Measurements from ENCODE around the gene SLC39A11.
"Not testable (repeated sequence)": the region's sequence is repeated elsewhere in the genome, so short reads cannot be mapped to it uniquely, and the experiment has no call there.

Gene SLC39A11

DNA sequence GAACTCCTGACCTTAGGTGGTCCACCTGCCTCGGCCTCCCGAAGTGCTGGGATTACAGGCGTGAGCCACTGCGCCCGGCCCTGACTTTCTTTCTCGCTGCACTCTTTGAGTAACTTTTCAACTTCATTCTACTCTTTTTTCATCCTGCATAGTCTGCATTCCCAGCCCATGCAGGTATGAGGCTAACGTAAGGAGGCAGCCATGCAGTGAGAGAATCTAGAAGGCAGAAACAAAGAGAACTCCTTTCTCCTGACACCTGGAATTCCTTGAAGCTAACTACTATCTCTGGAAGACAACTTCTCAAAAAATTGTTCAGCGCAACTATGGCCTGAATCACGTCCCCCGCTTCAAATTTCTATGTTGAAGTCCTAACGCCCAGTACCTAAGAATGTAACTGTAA lies 152.0 kb downstream of the SLC39A11 start:
- no peak for DNase-seq

- no peak for DNase-seq
Measured at GRCh38 chr17:72938482-72938881, 154.0 kb downstream of the SLC39A11 start.

- DNase-seq = no peak
Measured at GRCh38 chr17:72937707-72938106, 154.8 kb downstream of the SLC39A11 start.

- not testable (repeated sequence) for DNase-seq
Measured at GRCh38 chr17:72937254-72937653, 155.2 kb downstream of the SLC39A11 start.

DNA sequence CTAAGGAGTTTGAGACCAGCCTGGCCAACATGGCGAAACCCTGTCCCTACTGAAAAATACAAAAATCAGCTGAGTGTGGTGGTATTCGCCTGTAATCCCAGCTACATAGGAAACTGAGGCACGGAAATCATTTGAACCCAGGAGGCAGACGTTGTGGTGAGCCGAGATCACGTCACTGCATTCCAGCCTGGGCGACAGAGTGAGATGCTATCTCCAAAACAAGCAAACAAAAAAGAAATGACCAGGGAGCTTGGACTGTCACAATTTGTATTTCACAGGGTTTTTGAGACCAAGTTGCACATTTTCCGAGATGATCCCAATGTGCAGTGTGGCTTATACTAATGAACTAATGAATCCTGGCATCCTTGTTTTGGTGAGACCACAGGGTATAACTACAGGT lies 156.5 kb downstream of the SLC39A11 start:
- DNase-seq = no peak

DNA sequence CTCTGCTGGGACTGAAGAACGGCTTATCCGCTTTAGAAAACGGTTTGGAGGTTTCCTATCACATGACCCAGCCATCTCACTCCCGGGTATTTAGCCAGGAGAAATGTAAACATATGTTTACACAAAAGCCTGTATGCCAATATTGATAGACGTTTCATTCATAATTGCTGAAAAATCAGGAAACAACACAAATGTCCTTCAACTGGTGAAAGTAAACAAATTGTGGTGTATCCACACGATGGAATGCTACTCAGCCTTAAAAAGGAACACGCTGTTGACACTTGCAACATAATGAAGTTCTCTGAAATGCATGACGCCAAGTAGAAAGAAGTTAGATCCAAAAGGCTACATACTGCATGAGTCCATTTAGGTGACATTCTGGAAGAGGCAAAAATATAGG lies 157.6 kb downstream of the SLC39A11 start:
- no peak for DNase-seq

DNA sequence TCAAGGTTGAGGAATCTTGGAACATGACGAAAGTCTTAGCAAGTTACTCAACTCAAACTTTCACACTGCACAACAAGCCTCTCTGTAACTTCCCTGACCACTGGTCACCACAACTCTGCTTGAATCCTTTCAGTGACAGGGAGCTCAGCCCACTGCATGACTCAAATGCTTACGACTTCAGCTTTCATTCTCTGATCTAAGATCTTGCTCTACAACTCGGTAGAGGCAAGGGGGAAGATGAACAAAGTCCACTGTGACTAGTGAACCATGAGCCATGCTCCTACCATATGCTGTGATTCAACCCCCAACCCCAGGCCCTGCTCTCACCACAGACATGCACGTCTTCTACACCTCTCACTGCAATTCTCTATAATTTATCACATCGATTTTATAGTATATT lies 160.9 kb downstream of the SLC39A11 start:
- DNase-seq = no peak

GRCh38 chr17:72931163-72931562 lies 161.3 kb downstream of the SLC39A11 start:
- DNase-seq = peak; percentile 26

DNA sequence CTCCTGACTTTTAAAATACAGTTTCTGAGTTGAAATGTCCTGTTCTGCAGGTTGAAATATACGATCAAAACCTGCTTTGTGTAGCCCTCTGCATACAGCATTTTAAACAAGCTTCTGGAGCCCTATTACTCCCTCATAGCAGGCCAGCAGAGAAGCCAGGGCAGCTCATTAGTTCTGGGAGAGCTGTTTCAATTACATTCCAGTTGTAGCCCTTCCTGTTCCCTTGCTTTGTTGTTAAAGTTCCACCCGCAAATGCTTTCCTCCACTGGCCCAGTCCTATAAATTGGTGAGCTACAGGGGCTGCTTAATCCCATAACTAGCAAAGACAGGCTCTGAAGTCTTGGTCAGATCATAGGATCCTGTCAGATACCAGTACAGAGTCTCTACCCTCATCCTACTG lies 162.5 kb downstream of the SLC39A11 start:
- DNase-seq = no peak

GRCh38 chr17:72928454-72929136 lies 163.9 kb downstream of the SLC39A11 start:
- DNase-seq = no peak

GRCh38 chr17:72927760-72928159 lies 164.7 kb downstream of the SLC39A11 start:
- no peak for DNase-seq

GRCh38 chr17:72927146-72927545 lies 165.3 kb downstream of the SLC39A11 start:
- no peak for DNase-seq

DNA sequence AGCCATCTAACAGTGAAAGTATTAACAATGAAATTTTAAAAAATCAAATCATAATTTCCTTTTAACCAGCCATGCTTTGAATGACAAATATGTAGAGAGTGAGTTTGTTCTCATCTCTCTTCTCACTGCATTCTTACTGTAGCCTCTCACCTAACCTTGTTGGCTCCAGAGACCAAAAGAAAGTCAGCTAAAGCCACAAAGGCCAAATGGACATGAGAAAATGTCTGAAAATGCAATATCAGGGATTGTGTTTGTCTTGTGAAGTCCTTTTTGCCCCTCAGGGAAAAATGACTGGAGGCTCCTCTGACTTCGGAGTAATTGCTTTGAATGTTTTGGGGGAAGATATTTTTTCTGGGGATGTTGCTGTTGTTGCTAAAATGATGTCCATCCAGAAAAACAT lies 166.3 kb downstream of the SLC39A11 start:
- no peak for DNase-seq

DNA sequence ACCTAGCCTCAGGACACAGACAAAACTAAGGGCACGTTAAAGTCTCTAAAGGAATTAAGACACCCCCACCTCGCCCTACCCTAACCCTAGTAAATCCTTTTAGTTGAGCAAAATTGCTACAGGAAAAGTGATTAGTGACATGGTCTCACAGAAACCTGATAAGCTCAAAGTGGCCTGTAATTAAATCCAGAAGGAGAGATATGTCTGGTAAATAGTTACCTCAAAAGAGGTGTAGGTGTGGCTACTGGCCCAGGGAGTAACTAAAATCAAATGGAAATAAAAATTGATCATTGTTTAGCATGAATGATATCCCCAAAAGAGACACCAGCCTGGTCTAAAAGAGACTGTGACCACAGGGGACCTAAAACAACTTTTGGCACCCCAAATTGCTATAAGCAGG lies 168.3 kb downstream of the SLC39A11 start:
- DNase-seq = no peak

DNA sequence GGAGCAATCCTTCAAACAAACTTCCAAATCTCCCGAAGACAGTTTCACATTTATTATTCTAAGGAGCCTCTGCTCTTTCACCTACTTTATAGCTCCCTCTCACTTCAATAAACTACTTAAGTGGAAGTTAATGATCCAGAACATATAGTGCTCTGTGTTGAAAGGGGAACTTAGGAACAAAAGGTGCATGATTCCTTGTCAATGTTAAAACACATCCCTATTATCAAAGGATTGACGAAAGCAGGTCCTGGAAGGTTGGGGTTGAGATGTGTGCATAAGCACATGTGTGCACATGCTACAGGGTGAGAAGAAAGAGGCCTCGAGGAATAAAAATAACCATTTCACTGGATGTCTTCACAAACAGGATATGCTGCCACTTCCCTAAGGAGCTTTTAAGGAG lies 170.3 kb downstream of the SLC39A11 start:
- DNase-seq = no peak

- DNase-seq = no peak
Measured at GRCh38 chr17:72921347-72922054, 171.0 kb downstream of the SLC39A11 start.

- no peak for DNase-seq
Measured at GRCh38 chr17:72920513-72920912, 172.0 kb downstream of the SLC39A11 start.

DNA sequence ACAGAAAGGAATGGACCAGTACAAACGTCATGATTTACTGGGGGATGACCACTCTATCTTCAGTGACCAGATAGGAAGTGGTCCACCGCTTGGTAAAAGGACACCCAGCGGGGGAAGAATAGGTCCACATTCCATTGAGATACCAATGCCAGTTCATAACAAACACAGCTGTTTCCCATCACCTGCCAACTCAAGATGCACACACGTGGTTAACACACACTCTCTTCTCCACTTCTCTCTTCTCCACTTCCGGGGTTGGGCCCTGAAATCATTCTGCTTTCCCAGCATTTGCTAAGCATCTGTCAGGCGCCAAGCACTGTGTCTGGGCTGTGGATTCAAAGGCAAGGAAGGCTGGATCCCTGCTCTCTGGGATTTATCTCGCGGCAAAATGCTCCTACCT lies 175.5 kb downstream of the SLC39A11 start:
- no peak for DNase-seq

DNA sequence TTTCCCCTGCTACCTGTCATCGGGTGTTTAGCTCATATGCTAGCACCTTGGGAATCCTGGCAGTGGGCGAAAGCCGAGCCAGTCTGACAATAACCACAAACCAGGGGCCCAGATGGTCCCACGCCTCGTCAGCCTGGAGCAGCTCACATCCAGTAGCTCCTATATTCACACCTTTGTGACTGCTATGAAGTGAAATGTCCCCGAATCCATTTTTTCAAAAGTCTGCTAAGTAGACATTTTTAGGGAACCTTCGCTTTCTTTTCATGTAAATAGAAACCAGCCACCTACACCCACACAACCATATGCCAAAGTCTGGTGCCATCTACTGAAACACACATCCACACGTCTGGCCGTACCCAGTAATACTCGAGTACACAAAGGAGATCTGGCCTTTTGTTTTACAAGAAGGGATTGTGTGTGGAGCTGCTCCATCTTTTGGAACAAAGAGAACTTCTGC lies 176.8 kb downstream of the SLC39A11 start:
- DNase-seq = no peak

- no peak for DNase-seq
Measured at GRCh38 chr17:72913142-72913682, 179.3 kb downstream of the SLC39A11 start.

DNA sequence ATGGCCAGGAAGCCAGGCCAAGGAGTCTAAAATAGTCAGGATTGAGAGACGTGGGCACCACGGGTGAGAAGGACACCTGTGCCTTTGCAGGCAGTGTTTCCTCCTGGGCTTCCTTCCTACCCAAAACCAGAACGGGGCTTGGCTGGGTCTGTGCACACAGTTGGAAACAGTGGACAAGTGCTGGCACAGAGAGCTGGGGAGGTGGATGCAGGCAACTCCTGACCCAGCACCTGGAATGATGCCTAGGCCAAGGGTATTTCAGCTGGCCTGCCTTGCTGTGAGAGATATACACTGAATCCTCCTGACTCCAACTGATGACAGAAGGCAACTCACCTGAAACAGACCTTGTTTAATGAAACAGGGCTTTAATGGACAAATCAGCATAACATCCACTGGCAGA lies 186.2 kb downstream of the SLC39A11 start:
- no peak for DNase-seq

GRCh38 chr17:72903522-72903921 lies 189.0 kb downstream of the SLC39A11 start:
- no peak for DNase-seq

DNA sequence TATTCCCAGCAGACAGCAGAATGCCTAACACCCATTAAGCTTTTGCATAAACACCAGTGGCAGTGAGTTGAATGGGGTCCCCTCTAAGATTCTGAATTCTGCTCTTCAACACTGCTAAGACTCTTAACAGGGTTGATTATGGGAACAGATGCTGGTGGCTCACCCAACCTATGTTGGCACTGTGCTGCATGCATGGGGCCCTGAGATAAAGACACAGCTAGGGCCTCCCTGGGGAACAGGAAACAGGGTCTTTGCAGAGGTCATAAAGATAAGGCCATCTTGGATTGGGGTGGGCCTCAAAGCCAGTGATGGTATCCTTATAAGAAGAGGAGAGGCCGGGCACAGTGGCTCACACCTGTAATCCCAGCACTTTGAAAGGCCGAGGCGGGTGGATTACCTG lies 190.8 kb downstream of the SLC39A11 start:
- no peak for DNase-seq

GRCh38 chr17:72901083-72901482 lies 191.4 kb downstream of the SLC39A11 start:
- DNase-seq = no peak

DNA sequence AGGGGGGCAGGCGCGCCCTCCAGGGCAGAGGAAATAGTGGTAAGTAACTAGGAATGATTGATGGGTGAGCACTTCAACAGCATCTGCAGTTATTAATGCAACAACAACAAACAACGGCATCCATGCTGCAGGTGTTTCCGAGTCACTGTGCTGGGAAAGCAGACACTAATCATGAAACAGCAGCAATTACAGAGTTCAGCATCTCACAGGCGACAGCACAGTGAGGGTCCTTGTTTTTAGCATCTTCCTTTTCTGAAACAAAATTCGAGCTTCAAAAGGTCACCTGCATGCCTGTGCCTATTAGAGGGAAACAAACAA lies 191.9 kb downstream of the SLC39A11 start:
- no peak for DNase-seq

Data from activated CD4-positive, alpha-beta T cell treated with anti-CD3 and anti-CD28 coated beads, Interleukin-2, amount 50 U/mL, for 16 hours (primary cell).